Measurements from ENCODE around the gene SLC6A6. TPM values are rescaled to one million over a fixed set of nuclear protein-coding genes. Genes with fewer than 3 reads are reported as not detected.

SLC6A6 gene
- total RNA-seq, 3 donors from 2014 or later, result 4.4 to 11.2 (median 10.5) TPM

DNA sequence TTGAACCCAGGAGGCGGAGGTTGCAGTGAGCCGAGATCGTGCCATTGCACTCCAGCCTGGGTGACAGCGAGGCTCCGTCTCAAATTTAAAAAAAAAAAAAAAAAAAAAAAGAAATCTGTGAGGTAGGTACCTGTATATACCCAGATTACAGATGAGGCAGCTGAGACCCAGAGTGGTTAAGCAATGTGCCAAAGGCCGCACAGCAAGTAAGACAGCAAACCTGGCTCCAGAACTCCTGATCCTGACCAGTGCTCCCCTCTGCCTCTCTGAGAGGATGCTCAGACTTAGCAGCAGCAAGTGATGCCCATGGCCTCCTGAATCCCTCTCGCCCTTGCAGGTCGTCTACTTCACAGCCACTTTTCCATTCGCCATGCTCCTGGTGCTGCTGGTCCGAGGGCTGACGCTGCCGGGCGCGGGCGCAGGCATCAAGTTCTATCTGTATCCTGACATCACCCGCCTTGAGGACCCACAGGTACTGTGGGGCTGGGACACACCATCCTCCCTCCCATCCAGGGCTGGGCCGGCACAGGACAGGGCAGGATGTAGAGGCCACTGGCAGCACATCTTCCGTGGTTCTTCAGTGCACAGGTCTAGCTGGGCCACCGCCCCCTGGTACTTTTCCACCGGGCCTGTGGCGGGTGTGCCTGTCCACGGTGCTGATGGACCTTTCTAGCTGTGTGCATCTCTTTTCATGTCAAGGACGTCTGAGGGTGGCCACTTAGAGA lies 63.9 kb downstream of the SLC6A6 start:
- ATAC-seq (no peak), DNase-seq (no peak)
- intact Hi-C loops (cut with DNase I, micrococcal nuclease), result loop anchor here (5.0 kb wide), 1 partner anchor 204 kb away; no protein-coding TSS in a partner anchor
- Histone ChIP-seq H3K4me1 (ENCODE audit: low read depth) (no peaks in the 10 kb centered on the region), H3K4me3 (no peak overlapping the region), H3K9me3 (no peaks in the 10 kb centered on the region), H3K36me3 (ENCODE audit: low read depth) (no peaks in the 10 kb centered on the region)
- TF ChIP-seq, protein P1, sequence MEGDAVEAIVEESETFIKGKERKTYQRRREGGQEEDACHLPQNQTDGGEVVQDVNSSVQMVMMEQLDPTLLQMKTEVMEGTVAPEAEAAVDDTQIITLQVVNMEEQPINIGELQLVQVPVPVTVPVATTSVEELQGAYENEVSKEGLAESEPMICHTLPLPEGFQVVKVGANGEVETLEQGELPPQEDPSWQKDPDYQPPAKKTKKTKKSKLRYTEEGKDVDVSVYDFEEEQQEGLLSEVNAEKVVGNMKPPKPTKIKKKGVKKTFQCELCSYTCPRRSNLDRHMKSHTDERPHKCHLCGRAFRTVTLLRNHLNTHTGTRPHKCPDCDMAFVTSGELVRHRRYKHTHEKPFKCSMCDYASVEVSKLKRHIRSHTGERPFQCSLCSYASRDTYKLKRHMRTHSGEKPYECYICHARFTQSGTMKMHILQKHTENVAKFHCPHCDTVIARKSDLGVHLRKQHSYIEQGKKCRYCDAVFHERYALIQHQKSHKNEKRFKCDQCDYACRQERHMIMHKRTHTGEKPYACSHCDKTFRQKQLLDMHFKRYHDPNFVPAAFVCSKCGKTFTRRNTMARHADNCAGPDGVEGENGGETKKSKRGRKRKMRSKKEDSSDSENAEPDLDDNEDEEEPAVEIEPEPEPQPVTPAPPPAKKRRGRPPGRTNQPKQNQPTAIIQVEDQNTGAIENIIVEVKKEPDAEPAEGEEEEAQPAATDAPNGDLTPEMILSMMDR (IDR thresholded peaks at IDR 0.05), result no peak

DNA sequence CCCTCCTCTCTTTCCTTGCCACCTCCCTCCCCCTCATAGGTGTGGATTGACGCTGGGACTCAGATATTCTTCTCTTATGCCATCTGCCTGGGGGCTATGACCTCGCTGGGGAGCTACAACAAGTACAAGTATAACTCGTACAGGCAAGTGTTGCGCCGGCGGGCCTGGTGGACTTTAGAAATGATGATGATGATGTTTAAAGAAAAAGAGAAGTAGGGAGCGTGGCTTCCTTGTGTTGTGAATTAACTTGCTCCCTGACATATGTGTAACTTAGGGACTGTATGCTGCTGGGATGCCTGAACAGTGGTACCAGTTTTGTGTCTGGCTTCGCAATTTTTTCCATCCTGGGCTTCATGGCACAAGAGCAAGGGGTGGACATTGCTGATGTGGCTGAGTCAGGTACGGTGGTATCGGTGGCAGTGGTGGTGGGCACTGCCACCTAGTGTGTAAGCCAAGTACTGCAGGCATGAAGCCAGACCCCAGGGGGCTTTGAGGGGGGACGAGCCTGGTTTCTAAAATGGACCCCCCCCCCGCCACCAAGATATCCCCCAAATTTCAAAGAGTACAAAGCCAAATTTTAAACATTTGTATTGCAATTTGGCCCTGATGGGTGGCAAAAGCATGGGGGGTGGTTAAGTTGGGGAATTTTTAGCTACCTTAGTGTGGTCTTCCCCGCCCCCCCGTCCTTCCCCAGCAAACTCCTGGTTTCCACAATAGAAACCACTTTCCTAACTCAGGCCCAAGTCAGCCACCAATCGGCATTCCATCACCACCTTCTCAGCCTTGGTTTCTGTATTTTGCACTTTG lies 65.6 kb downstream of the SLC6A6 start:
- no peaks in the 10 kb centered on the region for H3K9me3 ChIP-seq
- TF ChIP-seq, protein P1 (IDR thresholded peaks at IDR 0.05), result peak; percentile 74
- peak; percentile 78 for ATAC-seq
- peak in 1 of 3 donors; percentile 53 for DNase-seq
- no peaks in the 10 kb centered on the region for H3K4me1 ChIP-seq (ENCODE audit: low read depth)
- intact Hi-C loops (cut with DNase I, micrococcal nuclease), result loop anchor here (2.0 to 5.0 kb wide), 2 partner anchors 206 to 265 kb away; no protein-coding TSS in a partner anchor
- H3K4me3 ChIP-seq, result no peak overlapping the region
- no peaks in the 10 kb centered on the region for H3K36me3 ChIP-seq (ENCODE audit: low read depth)

- no peaks in the 10 kb centered on the region for H3K36me3 ChIP-seq (ENCODE audit: low read depth)
- DNase-seq, result no peak
These were observed 66.2 kb downstream of the SLC6A6 start for GRCh38 chr3:14468621-14468981.

GRCh38 chr3:14470461-14470860 lies 68.1 kb downstream of the SLC6A6 start:
- ATAC-seq, result no peak

More at GRCh38 chr3:14468621-14468981, 66.2 kb downstream of the SLC6A6 start:
- no peaks in the 10 kb centered on the region for H3K9me3 ChIP-seq
- intact Hi-C loops (cut with DNase I, micrococcal nuclease), result loop anchor here (2.0 to 5.0 kb wide), 2 partner anchors 206 to 266 kb away; no protein-coding TSS in a partner anchor
- TF ChIP-seq, protein P1 (IDR thresholded peaks at IDR 0.05), result no peak
- no peak overlapping the region for H3K4me3 ChIP-seq
- ATAC-seq, result no peak
- H3K4me1 ChIP-seq (ENCODE audit: low read depth), result no peaks in the 10 kb centered on the region

DNA sequence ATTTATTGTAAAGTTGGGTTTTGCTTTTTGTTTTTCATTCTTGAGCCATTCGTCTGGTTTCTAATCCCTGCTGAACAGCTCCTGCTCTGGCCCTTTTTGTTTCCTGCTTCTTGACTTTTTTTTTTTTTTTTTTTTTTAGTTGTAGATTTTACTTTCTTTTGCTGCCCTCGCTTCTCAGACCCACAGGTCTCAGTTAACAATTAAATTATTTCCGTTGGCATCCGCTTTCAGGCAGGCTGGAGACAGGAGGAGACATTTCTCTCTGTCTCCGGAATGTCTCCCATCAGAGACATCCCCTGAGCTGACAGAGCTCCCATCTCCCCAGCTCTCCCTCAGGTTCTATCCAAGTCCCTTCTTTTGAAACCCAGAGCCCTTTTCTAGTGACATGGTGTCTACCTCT lies 68.6 kb downstream of the SLC6A6 start:
- TF ChIP-seq, protein P1 (IDR thresholded peaks at IDR 0.05), result no peak
- no peak overlapping the region for H3K4me3 ChIP-seq
- no peak for DNase-seq
- no peaks in the 10 kb centered on the region for H3K4me1 ChIP-seq (ENCODE audit: low read depth)
- intact Hi-C loops (cut with DNase I, micrococcal nuclease), result loop anchor here in 1 of 2 donors (5.0 kb wide), 1 partner anchor 269 kb away; no protein-coding TSS in a partner anchor
- H3K36me3 ChIP-seq (ENCODE audit: low read depth), result no peaks in the 10 kb centered on the region
- no peaks in the 10 kb centered on the region for H3K9me3 ChIP-seq
- no peak for ATAC-seq

More at GRCh38 chr3:14470461-14470860, 68.1 kb downstream of the SLC6A6 start:
- DNase-seq, result no peak
- intact Hi-C loops (cut with DNase I, micrococcal nuclease), result loop anchor here in 1 of 2 donors (5.0 kb wide), 1 partner anchor 268 kb away; no protein-coding TSS in a partner anchor
- no peak overlapping the region for H3K4me3 ChIP-seq
- TF ChIP-seq, protein P1 (IDR thresholded peaks at IDR 0.05), result no peak
- no peaks in the 10 kb centered on the region for H3K9me3 ChIP-seq
- H3K4me1 ChIP-seq (ENCODE audit: low read depth), result no peaks in the 10 kb centered on the region
- no peaks in the 10 kb centered on the region for H3K36me3 ChIP-seq (ENCODE audit: low read depth)
